Astrocyte of the spinal cord (primary cell): Measurements from ENCODE around the gene DLG3.
A peak's percentile ranks its signal among the peaks of the same experiment; 100 is the strongest.

Source experiments
- DNase-seq: peaks from one replicate; pipeline ENCODE4 v3.0.0; 2011; ENCODE audit warnings: low read depth, low spot score
- H3K4me3 ChIP-seq: 2 replicates; pipeline ENCODE4 v1.5.1; 2011; ENCODE audit warnings: low read depth, mild to moderate bottlenecking, low read length, moderate library complexity
- in situ Hi-C: cut with HindIII; loops from 2 replicates; pipeline ENCODE4 v1.10.0; 2017; ENCODE audit warnings: low sequenced_read_pairs
- TF ChIP-seq, protein P1 (sequence below): IDR thresholded peaks from 2 replicates; pipeline ENCODE4 v1.5.1; 2012; ENCODE audit warnings: low read depth, mild to moderate bottlenecking, low read length, inconsistent platforms

DLG3 gene

DNA sequence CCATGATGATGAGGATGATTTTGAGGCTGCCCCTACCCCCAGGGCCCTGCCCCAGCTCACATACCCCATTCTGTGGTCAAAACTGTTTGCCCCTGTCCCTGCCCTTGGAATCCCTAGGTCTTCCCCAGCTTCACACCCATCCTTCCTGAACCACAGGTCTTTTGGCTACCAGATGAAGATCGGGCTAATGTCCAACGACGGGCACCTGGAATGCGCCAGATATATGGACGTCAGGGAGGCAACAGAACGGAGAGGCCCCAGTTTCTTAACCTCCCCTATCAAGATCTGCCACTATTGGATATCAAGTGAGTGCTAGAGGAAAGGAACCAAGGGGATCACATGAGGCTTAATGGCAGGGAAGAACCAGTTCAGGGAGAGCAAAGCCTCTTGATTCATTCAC is 14.9 kb upstream of the DLG3 start:
- DNase-seq: no peak
- no peak overlapping the region for H3K4me3 ChIP-seq
- in situ Hi-C loops: no loop called here
- TF ChIP-seq, protein P1, sequence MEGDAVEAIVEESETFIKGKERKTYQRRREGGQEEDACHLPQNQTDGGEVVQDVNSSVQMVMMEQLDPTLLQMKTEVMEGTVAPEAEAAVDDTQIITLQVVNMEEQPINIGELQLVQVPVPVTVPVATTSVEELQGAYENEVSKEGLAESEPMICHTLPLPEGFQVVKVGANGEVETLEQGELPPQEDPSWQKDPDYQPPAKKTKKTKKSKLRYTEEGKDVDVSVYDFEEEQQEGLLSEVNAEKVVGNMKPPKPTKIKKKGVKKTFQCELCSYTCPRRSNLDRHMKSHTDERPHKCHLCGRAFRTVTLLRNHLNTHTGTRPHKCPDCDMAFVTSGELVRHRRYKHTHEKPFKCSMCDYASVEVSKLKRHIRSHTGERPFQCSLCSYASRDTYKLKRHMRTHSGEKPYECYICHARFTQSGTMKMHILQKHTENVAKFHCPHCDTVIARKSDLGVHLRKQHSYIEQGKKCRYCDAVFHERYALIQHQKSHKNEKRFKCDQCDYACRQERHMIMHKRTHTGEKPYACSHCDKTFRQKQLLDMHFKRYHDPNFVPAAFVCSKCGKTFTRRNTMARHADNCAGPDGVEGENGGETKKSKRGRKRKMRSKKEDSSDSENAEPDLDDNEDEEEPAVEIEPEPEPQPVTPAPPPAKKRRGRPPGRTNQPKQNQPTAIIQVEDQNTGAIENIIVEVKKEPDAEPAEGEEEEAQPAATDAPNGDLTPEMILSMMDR: no peak

- DNase-seq: no peak
- peak overlapping the region; percentile 67 for H3K4me3 ChIP-seq
- in situ Hi-C loops: no loop called here
- TF ChIP-seq, protein P1: no peak
Measured at GRCh38 chrX:70432936-70433847, 11.4 kb upstream of the DLG3 start.

DNA sequence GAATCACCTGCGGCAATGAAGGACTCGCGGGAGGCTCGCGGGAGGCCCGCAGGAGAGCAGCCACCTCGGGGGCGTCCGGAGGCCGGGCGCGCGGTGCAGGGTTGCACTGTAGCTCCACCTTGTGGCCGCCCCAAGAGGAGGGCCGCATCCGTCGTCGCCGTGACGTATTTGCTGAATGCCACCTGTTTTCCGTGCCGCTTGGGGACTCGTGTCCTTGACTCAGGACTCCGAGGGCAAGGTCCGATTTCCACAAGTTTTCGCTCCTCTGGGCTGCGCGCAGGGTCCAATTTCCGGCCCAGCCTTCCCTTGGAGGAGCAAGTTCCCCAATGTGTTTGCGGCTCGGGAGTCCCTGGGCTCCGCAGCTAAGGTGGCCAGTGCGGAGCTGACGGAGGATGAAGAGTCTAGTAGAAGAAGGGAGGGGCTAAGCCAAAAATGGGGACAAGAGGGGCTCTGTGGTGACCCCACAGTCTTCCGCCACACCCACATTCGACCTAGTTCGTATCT is 10.7 kb upstream of the DLG3 start:
- DNase-seq: peak; percentile 42
- in situ Hi-C loops: no loop called here
- H3K4me3 ChIP-seq: peak overlapping the region; percentile 67
- TF ChIP-seq, protein P1: peak; percentile 62

GRCh38 chrX:70434352-70434866 is 10.2 kb upstream of the DLG3 start:
- TF ChIP-seq, protein P1: no peak
- peak overlapping the region; percentile 67 for H3K4me3 ChIP-seq
- DNase-seq: peak; percentile 80
- in situ Hi-C loops: no loop called here

DNA sequence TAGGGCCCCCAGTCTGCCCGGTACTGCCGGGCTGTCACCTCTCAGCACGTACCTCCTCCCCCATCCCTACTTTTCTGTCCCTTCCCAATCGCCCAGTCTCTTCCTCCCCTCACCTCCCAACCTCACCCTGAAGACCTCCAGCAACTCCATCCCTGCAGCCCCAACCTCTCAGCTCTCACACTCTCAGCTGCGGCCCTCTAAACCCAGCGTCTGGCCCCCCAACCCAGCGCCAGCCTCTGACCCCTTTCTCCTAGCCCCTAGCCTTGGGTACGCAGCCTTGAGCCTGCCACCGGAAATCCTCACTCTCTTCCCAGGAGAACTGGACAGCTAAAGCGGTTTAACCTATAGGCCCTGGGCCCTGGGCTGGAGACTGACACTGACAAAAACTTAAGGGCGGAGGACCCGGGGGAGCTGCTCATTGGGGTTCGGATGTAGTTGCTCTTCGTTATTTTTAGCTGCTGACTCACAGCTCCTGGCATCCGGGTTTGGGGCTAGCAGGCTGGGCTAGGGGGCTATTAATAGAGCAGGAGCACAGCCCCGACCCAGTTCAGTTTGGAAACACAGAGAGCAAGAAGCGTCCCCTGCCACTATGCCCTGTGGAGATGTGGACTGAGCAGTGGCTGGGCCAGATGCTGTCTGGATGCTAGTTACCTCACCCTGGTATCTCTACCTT is 9.6 kb upstream of the DLG3 start:
- peak; percentile 23 for DNase-seq
- H3K4me3 ChIP-seq: peak overlapping the region; percentile 67
- TF ChIP-seq, protein P1: no peak
- in situ Hi-C loops: no loop called here

GRCh38 chrX:70436343-70436742 is 8.3 kb upstream of the DLG3 start:
- DNase-seq: no peak
- in situ Hi-C loops: no loop called here
- H3K4me3 ChIP-seq: no peak overlapping the region
- TF ChIP-seq, protein P1: peak; percentile 17
